GM12891 (cell line): Measurements from ENCODE around the gene CD276.

ENCODE experiments used
- POLR2AphosphoS5 ChIP-seq: IDR thresholded peaks from 2 replicates; pipeline ENCODE4 v1.6.1; 2011; ENCODE audit warnings: low read depth, low read length, control low read depth
- POU2F2 ChIP-seq: IDR thresholded peaks from 2 replicates; pipeline ENCODE4 v1.6.1; 2011; ENCODE audit warnings: low read depth, mild to moderate bottlenecking, control low read depth, low read length, moderate library complexity
- SPI1 ChIP-seq: IDR thresholded peaks from 2 replicates; pipeline ENCODE4 v1.6.1; 2011; ENCODE audit warnings: low read depth, low read length, control low read depth

DNA sequence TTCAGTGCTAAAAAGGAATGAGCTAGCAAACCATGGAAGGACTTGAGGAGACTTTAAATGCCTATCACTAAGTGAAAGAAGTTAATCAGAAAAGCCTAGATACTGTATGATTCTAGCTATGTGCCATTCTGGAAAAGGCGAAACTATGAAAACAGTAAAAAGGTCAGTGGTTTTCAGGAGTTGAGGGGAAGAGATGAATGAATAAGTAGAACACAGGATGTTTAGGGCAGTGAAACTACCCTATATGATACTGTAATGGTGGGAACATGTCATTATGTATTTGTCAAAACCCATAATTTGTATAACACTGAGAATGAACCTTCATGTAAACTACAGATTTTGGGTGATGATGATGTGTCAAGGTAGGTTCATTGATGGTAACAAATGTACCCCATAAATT lies 9.6 kb upstream of the CD276 start:
- TF ChIP-seq POLR2AphosphoS5 = no peak
- TF ChIP-seq SPI1 = no peak
- TF ChIP-seq POU2F2 = no peak
